ENCODE measurements around the gene KIAA1217.

KIAA1217 gene

DNA sequence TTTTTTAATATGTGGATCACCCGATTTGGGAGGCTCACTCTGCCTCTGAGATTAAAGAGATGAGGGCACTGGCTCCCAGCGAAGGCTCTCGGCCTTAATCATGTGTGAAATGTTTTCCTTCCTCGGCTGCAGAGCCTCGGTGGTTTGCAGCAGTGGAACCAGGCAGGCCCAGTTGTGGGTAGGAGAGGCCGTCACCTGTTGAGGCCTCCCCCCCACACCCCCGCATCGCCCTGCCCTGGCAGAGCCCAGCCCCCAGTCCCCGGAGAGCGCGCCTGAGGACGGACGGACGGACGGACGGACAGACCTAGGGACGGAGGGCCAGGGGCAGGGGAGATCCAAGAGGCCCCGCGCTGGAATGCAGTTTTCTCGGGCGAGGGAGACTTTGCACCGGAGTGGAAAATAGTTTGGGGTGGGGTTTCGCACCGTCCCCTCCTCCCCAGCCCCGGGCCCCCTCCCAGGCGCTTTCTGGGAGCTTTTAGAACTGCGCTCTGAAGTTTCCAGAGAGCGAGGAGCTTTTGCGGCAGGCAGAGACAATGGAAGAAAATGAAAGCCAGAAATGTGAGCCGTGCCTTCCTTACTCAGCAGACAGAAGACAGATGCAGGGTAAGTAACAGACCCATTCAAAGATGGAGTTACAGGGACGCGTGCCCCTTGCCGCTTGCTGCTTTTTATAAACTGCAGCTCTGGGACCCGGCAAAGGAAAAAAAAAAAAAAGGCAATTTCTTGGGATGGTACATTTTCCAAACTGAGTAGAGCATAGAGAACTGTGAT is at the start of gene KIAA1217:
KIAA1217 (plus strand) TSS at position 478 of the 771 bp plus-strand sequence; CDS start at position 534, 56 bp downstream.
- no peak for DNase-seq

GRCh38 chr10:24162206-24162985 is 46.5 kb upstream of the KIAA1217 start:
- no peak for DNase-seq

GRCh38 chr10:24163485-24163884 is 45.5 kb upstream of the KIAA1217 start:
- DNase-seq: no peak

DNA sequence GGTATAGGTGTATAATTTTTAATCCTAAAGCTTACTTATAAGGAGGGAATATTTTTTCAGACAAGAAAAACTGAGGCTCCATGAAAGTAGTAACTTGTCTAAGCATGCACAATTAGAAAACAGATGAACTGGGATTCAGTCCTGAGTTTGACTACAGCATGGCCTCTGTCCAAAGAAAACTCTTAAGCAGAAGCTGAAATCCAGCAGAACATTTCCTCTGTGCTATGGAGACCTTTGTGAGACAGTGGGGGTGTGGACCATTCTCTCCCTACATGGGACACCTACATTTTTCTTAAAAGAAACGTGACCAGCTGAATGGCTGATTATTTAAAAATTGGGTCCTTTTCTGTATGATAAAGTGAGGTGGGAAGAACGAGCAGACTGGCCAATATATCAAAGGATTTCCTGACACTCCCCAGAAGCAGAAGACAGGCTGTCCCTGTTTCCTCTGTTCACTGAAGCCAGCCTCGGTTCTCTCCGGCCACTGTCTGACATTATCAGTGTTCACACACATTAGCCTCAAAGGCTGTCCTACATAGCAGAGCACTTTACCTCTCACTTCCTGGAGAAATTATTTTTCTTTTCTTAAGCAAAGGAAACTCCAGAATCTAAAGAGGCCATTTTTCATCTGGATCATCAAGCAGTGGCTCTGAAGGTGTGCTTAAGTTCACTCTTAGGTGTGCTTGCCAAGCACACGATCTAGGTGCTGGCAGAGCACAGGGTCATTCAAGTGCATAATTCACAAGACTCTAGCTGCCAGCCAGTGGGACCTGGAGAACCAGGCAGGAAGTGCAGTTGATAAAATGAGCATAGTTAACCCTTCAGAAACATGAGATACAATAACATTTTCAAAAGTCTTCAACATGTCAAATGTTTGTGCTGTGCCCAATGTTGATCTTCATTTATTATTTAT is 40.4 kb upstream of the KIAA1217 start:
- no peak for DNase-seq

DNA sequence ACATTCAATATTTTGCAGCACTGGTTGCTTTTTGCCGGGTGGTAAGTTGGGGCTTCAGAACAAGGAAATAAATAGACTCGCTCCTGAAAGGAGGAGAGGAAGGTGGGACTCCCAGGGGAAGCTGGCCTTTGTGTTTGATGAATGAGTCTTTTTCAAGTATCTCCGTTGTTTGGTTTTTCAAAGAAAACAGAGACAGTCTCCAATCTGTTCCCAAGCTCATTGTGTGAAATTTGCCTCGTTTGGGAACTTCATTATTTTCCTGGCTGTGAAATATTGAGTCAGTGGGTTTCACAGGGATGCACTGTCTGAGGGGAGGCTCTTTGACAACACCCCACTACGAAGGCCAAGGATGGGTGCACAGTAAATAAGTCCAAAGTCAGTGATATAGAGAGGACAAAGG is 38.7 kb upstream of the KIAA1217 start:
- no peak for DNase-seq

DNA sequence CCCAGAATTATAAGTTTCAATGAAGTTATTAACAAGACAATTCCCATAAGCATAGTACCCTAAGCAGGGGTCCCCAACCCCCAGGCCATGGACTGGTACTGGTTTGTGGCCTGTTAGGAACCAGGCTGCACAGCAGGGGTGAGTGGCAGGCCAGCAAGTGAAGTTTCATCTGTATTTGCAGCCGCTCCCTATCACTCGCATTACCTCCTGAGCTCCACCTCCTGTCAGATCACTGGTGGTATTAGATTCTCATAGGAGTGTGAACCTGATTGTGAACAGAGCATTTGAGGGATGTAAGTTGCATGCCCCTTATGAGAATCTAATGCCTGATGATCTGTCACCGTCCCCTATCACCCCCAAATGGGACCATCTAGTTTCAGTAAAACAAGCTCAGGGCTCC is 36.0 kb upstream of the KIAA1217 start:
- DNase-seq: no peak

DNA sequence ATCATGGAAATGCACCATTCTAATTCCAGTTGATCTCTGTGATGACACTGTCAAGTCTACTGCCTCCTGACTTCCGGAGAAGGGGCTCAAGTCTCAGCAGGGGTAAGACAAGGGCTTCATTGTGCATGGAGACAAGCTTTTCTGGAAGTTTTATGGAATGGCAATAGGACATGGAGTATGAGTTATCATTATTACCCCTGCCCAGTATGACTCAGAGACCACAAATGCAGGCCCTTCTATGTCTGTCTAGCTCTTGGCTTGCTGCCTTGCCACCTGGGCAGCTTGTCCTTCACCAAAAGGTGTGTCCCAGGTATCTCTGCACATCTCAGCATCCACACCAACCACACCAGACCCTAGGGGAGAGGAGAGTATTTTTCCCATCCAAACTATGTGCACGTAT is 34.9 kb upstream of the KIAA1217 start:
- DNase-seq: no peak

GRCh38 chr10:24176658-24177057 is 32.3 kb upstream of the KIAA1217 start:
- no peak for DNase-seq

- DNase-seq: no peak
Observed at GRCh38 chr10:24177636-24178035, 31.3 kb upstream of the KIAA1217 start.

- no peak for DNase-seq
Observed at GRCh38 chr10:24180891-24181290, 28.0 kb upstream of the KIAA1217 start.

- DNase-seq: no peak
Observed at GRCh38 chr10:24184455-24184854, 24.5 kb upstream of the KIAA1217 start.

DNA sequence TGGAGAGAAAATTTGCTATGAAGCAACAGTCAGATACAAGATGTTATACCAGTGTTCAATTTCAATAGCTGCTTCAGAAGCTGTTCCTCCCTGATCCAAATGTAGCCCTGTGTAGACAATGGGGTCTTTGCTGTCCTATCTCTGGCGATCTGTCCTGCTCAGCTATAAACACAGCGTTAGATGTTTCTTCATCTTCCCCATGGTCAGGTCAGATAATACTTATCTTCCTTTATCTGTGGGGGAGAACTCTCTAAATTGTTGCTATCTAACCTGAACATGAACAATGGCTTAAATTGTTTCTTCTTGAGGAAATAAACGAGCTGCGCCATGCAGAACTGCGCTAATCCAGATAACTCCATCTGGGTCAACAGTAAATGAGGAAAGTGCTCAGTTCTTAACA is 15.6 kb upstream of the KIAA1217 start:
- DNase-seq: no peak

DNA sequence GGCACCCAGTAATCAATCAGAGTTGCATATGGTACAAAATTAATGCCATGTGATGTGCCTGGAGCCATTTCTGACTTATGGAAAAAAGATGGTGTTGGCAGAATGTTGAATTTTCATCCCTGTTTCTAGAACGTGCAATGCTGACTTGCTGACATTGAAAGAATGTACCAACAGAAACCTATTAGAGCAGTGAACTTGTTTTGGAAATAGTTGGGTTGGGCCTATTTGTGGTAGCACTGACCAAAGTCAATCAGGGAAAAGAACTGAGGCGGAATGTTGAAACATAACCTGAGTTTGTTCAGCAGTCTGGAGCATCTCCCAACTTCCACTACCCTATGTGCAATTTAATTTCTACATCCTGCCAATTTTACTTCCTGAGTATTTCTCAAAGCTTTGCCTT is 11.7 kb upstream of the KIAA1217 start:
- no peak for DNase-seq

GRCh38 chr10:24201503-24202180 is 7.3 kb upstream of the KIAA1217 start:
- DNase-seq: no peak

GRCh38 chr10:24202181-24202570 is 6.8 kb upstream of the KIAA1217 start:
- no peak for DNase-seq

DNA sequence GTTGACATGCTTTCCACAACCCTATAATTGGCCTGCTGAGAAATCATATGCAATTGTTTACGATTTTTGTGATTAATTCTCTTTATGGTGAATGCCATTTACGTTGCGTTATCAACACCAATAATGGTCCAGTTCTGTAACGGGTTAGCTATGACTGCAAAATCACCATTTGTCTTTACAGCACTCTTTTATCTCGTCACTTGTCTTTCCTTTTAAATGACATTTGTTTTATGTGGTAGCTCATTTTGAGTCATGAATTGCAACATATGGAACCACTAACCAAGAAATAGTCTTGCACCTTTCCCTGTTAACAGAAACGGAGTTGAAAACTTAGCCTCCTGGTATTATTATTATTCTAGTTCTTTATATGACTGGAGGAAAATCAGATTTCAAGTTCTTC is 3.1 kb upstream of the KIAA1217 start:
- no peak for DNase-seq

DNA sequence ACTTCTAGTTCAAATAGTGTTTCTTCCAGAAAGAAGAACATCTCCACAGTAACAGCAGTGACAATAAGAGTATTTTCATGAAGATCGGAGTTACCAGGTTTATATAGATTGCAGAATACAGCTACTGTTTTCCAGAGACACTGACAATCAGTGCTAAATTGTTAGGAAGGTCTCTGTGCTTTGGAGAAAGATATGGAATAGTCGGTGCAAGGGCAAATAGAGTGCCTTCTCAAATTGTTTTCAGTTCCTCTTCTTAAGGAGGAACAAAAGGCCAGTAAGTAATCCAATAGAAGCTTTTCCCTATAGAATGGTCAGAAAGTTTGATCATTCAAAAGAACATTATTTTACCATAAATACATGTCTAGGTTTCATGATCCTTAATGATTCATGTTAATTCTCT is 2.6 kb upstream of the KIAA1217 start:
- DNase-seq: no peak

- no peak for DNase-seq
Observed at GRCh38 chr10:24206926-24207325, 2.0 kb upstream of the KIAA1217 start.

- no peak for DNase-seq
Observed at GRCh38 chr10:24207341-24207740, 1.6 kb upstream of the KIAA1217 start.

DNA sequence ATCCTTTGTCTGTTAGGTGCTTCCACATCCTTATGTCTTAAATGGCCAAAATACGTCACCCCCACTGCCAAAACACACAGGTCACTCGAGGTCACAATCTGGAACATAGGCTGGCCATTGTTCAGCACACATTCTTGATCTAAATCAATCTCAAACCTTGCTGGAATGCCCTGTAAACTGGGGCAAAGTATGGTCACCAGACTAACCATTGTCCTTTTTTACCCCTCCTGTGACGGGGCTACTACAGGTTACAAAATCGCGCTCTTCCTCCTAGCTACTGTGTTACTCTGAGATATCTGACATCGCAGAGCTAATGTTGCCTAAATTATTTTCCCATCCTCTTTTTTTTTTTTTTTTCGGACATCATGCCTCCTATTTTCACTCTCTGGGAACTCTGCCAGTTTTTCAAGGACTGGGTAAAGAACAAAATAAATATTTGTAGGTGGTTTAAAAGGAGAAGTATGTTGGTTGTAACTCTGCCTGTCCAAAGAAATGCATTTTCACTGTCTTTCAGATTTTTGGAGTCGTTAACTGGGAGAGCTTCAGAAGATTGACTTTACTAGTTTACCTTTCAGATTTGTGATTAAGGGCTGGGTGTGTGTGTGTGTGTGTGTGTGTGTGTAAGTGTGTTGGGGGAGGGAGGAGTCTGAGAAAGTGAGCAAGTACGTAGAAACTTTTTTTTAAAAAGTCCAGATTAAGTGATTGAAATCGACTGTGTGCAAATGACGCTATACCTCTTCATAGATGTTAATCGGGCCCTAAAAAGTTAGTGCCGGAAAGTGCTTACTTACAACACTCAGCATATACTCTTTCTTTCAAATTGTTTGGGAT is 942 bp upstream of the KIAA1217 start:
- no peak for DNase-seq

DNA sequence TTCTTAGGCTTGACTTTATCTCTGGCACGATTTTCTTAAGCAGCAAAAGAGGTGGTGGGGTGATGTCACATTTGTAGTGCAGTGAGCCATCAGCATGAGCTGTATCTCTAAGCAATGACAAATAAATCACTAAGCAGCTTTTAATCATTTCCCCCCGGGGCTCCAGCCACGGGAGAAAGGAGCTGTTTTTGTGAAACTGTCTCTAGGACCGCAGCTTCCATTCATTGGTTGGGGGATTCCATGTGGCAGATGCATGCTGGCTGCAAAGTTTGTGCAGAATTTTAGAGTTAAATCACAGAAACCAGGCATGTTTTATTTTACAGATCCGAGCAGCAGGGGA is 464 bp downstream of the KIAA1217 start:
- peak in 1 of 2 donors; percentile 2 for DNase-seq

All from inflammatory macrophage treated with lipopolysaccharide for 1 hour (primary cell).